Measurements from ENCODE around the gene TCF15. TPM values are rescaled to one million over a fixed set of nuclear protein-coding genes. Genes with fewer than 3 reads are reported as not detected.
A peak's percentile ranks its signal among the peaks of the same experiment; 100 is the strongest.

TCF15 gene
- total RNA-seq, 4 donors from 2014 or later: 0.30 to 4.5 (median 1.1) TPM; not detected in 1

GRCh38 chr20:651713-652614, 41.9 kb upstream of the TCF15 start:
- TF ChIP-seq POLR2A (IDR thresholded peaks at IDR 0.05) (no peak), CTCF (IDR thresholded peaks at IDR 0.05) (no peak), EP300 (IDR thresholded peaks at IDR 0.05) (no peak)
- H3K9me3 ChIP-seq: peaks cover 0 to 13% (median 0%) of the 10 kb centered on the region in 4 donors
- H3K4me3 ChIP-seq: peak overlapping the region; percentile 70 to 83 (median 73)
- H3K36me3 ChIP-seq: peaks cover 2 to 45% (median 11%) of the 10 kb centered on the region in 3 donors
- no peaks in the 10 kb centered on the region for H3K27me3 ChIP-seq
- no peak for DNase-seq (ENCODE audit: low spot score in 2 of 2)
- H3K27ac ChIP-seq: peak overlapping the region; percentile 78 to 91 (median 86)
- 59 to 66% methylated on average over 20 of the region's 20 CpGs for WGBS, 2 donors
- peaks cover 0 to 26% (median 6%) of the 10 kb centered on the region in 4 donors for H3K4me1 ChIP-seq

GRCh38 chr20:650954-651353, 40.8 kb upstream of the TCF15 start:
- no peak for DNase-seq (ENCODE audit: low spot score in 2 of 2)
- 68 to 71% methylated on average over 5 of the region's 5 CpGs for WGBS, 2 donors
- H3K27ac ChIP-seq: no peak overlapping the region
- no peak overlapping the region for H3K4me3 ChIP-seq
- H3K36me3 ChIP-seq: peaks cover 2 to 47% (median 11%) of the 10 kb centered on the region in 3 donors
- peaks cover 0 to 13% (median 0%) of the 10 kb centered on the region in 4 donors for H3K9me3 ChIP-seq
- TF ChIP-seq POLR2A (IDR thresholded peaks at IDR 0.05) (no peak), EP300 (IDR thresholded peaks at IDR 0.05) (no peak), CTCF (IDR thresholded peaks at IDR 0.05) (no peak)
- H3K4me1 ChIP-seq: peaks cover 0 to 34% (median 9%) of the 10 kb centered on the region in 4 donors
- H3K27me3 ChIP-seq: no peaks in the 10 kb centered on the region

GRCh38 chr20:650281-650680, 40.2 kb upstream of the TCF15 start:
- Histone ChIP-seq H3K27ac (no peak overlapping the region), H3K4me1 (peaks cover 0 to 41% (median 13%) of the 10 kb centered on the region in 4 donors), H3K27me3 (no peaks in the 10 kb centered on the region), H3K4me3 (no peak overlapping the region), H3K36me3 (peaks cover 2 to 47% (median 11%) of the 10 kb centered on the region in 3 donors), H3K9me3 (peaks cover 0 to 13% (median 0%) of the 10 kb centered on the region in 4 donors)
- no peak for DNase-seq (ENCODE audit: low spot score in 2 of 2)
- no peak for TF ChIP-seq CTCF (IDR thresholded peaks at IDR 0.05)
- TF ChIP-seq POLR2A (IDR thresholded peaks at IDR 0.05): no peak
- no peak for TF ChIP-seq EP300 (IDR thresholded peaks at IDR 0.05)
- WGBS, 2 donors: 88 to 92% methylated on average over 5 of the region's 5 CpGs

- no peak overlapping the region for H3K4me3 ChIP-seq
- H3K4me1 ChIP-seq: peaks cover 0 to 37% (median 11%) of the 10 kb centered on the region in 4 donors
- no peaks in the 10 kb centered on the region for H3K27me3 ChIP-seq
- no peak for DNase-seq (ENCODE audit: low spot score in 2 of 2)
- peaks cover 0 to 13% (median 0%) of the 10 kb centered on the region in 4 donors for H3K9me3 ChIP-seq
- WGBS, 2 donors: 94 to 97% methylated on average over 2 of the region's 2 CpGs
- H3K27ac ChIP-seq: no peak overlapping the region
- H3K36me3 ChIP-seq: peaks cover 2 to 47% (median 11%) of the 10 kb centered on the region in 3 donors
- TF ChIP-seq CTCF (IDR thresholded peaks at IDR 0.05): no peak
- no peak for TF ChIP-seq POLR2A (IDR thresholded peaks at IDR 0.05)
- no peak for TF ChIP-seq EP300 (IDR thresholded peaks at IDR 0.05)
Measured at GRCh38 chr20:647479-648019, 37.4 kb upstream of the TCF15 start.

GRCh38 chr20:646868-647233, 36.7 kb upstream of the TCF15 start:
- Histone ChIP-seq H3K27ac (no peak overlapping the region), H3K4me3 (no peak overlapping the region), H3K4me1 (peaks cover 0 to 33% (median 10%) of the 10 kb centered on the region in 4 donors), H3K27me3 (no peaks in the 10 kb centered on the region), H3K9me3 (peaks cover 0 to 13% (median 0%) of the 10 kb centered on the region in 4 donors), H3K36me3 (peaks cover 2 to 47% (median 11%) of the 10 kb centered on the region in 3 donors)
- no peak for DNase-seq (ENCODE audit: low spot score in 2 of 2)
- 65 to 68% methylated on average over 2 of the region's 2 CpGs for WGBS, 2 donors
- TF ChIP-seq POLR2A (IDR thresholded peaks at IDR 0.05) (no peak), CTCF (IDR thresholded peaks at IDR 0.05) (no peak), EP300 (IDR thresholded peaks at IDR 0.05) (no peak)
